Breast epithelium (tissue), 4 donors: ENCODE results near the gene FAM72D. TPM values are rescaled to one million over a fixed set of nuclear protein-coding genes. Genes with fewer than 3 reads are reported as not detected.
"Not testable (repeated sequence)": the region's sequence is repeated elsewhere in the genome, so short reads cannot be mapped to it uniquely, and the experiment has no call there.

Experiments used
- DNase-seq, 2 donors: peaks; one replicate each; pipeline ENCODE4 v3.0.0-alpha.2; 2019; ENCODE audit warnings: low spot score in 2 of 2
- H3K27ac ChIP-seq, 2 donors: fragments of 200-600 bp; sonication (generic) in 1 of 2; one replicate each; pipeline ENCODE4 v1.5.1; 2016 to 2019; ENCODE audit warnings: mild to moderate bottlenecking in 1 of 2
- H3K27me3 ChIP-seq, 2 donors: fragments of 200-600 bp; sonication (generic) in 1 of 2; one replicate each; pipeline versions ENCODE4 v1.5.1 to v1.6.0; 2017 to 2019; ENCODE audit warnings: control low read depth in 1 of 2, mild to moderate bottlenecking in 1 of 2
- H3K36me3 ChIP-seq: fragments of 200-600 bp; one replicate; pipeline ENCODE4 v1.5.1; 2019
- H3K4me1 ChIP-seq, 2 donors: fragments of 200-600 bp; sonication (generic); one replicate each; pipeline ENCODE4 v1.5.1; 2016 to 2019; ENCODE audit warnings: control low read depth in 1 of 2
- H3K4me3 ChIP-seq, 3 donors: fragments of 200-600 bp; sonication (generic); 1 replicate in 2 of 3; 2 replicates in 1 of 3; pipeline ENCODE4 v1.5.1; 2016 to 2019; ENCODE audit warnings: mild to moderate bottlenecking in 3 of 3, moderate library complexity in 2 of 3
- H3K9me3 ChIP-seq, 2 donors: fragments of 200-600 bp; sonication (generic) in 1 of 2; one replicate each; pipeline ENCODE4 v1.5.1; 2016 to 2019; ENCODE audit warnings: control low read depth in 1 of 2
- POLR2AphosphoS5 ChIP-seq, 3 donors: sonication (generic); formaldehyde crosslinking; IDR thresholded peaks; one replicate each; pipeline ENCODE4 v1.6.1; 2017; ENCODE audit warnings: antibody characterized with exemption in 3 of 3
- intact Hi-C: fragments of 100-400 bp; cut with DNase I; formaldehyde crosslinking; loops from one replicate; pipeline ENCODE4 v1.15.1; 2023; ENCODE audit warnings: low total_unique reads
- total RNA-seq, 3 donors: library from RNA; depleted of rRNA; stranded (reverse); fragments of >200 nt; gene quantifications; one replicate each; pipeline ENCODE4 v1.1.0, GENCODE V29; 2016

FAM72D gene
- total RNA-seq, 3 donors from 2014 or later = 0.32 TPM; not detected in 2

DNA sequence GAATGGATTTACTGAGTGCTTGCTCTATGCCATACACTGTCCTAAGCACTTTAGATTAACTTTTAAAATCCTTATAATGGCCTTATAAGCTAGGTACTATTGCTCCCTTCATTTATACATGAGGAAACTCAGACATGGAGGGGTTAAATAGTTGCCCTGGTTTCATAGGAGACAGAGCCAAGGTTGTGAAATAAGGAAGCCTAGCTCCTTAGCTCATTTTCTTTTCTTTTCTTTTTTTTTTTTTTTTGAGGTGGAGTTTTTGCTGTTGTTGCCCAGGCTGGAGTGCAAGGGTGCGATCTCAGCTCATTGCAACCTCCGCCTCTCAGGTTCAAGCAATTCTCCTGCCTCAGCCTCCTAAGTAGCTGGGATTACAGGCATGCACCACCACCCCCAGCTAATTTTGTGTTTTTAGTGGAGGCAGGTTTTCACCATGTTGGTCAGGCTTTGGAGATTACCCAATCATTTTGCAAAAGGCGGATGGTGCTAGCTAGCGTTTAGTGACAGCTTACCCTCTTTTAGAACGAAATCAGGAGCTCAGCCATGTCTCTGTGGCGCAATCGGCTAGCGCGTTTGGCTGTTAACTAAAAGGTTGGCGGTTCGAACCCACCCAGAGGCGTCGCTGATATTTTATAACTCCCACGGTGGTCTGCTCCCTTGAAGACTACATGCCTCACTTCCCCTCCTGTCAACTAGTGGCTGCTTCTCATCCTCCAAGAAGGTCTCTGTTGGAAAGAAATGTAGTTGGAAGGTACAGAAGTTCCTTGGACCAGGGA, 33.1 kb downstream of the FAM72D start:
- not testable (repeated sequence) for H3K36me3 ChIP-seq

DNA sequence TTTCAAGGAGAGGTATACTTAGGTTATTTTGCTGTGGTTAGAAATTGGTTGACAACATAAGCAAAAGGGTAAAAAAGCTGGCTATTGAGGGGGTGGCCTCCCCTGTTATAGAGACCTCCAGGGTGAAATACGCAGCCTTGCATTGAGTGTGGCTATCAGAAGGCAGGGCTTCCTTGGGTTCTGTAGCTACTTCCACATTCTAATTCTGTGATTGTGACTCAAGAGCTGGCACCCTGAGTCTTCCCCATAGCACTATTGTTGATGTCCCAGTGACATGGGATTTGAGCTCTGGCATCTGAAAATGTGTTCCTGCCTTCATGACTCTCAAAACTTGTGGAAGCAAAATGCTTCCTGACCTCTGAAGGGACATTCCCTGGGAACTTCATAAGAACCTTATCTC, 38.7 kb downstream of the FAM72D start:
- H3K27me3 ChIP-seq, intact Hi-C loops, H3K4me1 ChIP-seq, H3K36me3 ChIP-seq, DNase-seq, H3K4me3 ChIP-seq, H3K27ac ChIP-seq, H3K9me3 ChIP-seq: not testable (repeated sequence)

More for the DNA sequence above, 33.1 kb downstream of the FAM72D start:
- H3K4me3 ChIP-seq, intact Hi-C loops, H3K27me3 ChIP-seq, DNase-seq, H3K4me1 ChIP-seq, H3K9me3 ChIP-seq: not testable (repeated sequence)
- peak overlapping the region in 1 of 2 donors; percentile 55 for H3K27ac ChIP-seq
- peak in 1 of 3 donors; percentile 24 for TF ChIP-seq POLR2AphosphoS5 (IDR thresholded peaks at IDR 0.05)

DNA sequence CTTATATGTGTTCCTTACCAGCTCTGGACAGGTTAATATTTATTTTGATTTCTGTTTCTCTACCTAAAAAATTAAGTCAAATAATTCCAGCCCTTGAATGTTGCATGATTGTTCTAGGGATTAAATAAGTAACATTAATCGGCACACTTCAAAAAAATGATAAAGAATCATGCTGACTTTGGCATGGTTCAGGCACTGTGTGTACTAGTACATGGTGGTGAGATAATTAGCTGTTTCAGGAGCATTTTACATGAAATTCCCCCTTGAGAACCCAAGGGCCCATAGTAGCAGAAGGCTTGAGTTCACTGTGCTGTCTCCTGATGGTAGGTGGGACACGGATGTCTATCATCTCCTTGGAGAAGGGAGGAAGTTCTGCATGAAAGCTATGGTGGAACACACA, 44.8 kb downstream of the FAM72D start:
- H3K4me3 ChIP-seq, intact Hi-C loops, H3K36me3 ChIP-seq, H3K27ac ChIP-seq, DNase-seq, H3K27me3 ChIP-seq, H3K9me3 ChIP-seq, H3K4me1 ChIP-seq: not testable (repeated sequence)

DNA sequence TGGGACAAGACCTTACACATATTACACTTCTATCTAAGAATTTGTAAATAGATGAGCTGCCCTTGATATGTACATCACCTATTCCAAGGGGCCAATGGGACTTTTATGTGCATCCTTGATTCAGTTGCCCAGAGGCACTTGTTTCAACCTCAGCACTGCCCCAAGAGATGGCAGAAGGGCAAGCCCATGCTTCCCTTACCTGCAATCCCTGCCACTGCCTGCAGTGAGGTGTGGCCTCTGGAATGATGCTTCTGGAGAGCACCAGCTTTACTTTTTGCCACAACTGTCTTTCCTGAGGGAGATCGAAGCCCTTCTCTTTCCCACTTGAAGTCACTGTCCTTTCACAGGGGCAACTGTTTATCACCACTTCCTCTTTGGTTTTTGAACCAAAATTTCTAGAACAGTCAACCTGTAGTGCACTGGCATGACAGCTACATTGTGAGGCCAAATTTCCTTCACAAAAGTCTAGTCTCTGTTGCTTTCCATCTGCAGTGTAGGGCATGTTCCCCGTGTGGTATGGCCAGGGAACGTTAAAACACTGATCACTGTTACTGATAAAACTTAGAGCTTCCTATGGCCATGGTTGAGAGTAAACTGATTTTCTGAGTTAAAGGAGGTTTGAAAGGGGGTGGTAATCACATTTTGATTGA, 48.6 kb downstream of the FAM72D start:
- DNase-seq, H3K36me3 ChIP-seq, H3K27me3 ChIP-seq, H3K4me1 ChIP-seq, H3K27ac ChIP-seq, H3K9me3 ChIP-seq, intact Hi-C loops, H3K4me3 ChIP-seq: not testable (repeated sequence)

DNA sequence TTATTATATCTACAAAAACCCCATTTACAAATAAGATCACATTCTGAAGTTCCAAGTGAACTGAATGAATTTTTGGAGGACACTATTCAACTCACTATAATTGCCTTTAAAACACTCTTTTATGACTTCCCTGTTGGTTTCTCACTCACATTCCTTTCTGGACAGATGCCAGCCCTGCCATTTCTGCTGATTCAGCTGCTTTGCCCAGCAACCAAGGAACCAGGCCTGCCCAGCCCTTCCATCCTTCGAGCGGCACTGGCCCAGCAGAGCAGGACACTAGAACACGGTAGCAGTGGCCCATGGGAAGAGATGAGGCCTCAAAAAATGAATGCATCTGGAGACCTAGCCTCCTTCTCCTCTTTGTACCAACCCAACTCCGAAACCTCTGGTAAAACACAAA, 50.5 kb downstream of the FAM72D start:
- H3K27me3 ChIP-seq, H3K36me3 ChIP-seq, H3K4me1 ChIP-seq, H3K27ac ChIP-seq, H3K4me3 ChIP-seq, DNase-seq, intact Hi-C loops, H3K9me3 ChIP-seq: not testable (repeated sequence)

DNA sequence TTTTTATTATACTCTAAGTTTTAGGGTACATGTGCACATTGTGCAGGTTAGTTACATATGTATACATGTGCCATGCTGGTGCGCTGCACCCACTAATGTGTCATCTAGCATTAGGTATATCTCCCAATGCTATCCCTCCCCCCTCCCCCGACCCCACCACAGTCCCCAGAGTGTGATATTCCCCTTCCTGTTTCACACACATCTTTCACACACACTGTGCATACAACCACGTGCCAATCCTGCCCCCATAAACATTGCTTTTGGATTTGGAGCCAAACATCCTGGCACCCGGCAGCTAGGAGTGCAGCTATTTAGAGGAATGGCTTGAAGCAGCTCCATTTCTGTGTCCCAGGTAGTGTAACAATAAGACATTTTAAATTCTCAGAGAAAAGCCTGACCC, 51.4 kb downstream of the FAM72D start:
- DNase-seq, intact Hi-C loops, H3K4me1 ChIP-seq, H3K27me3 ChIP-seq, H3K9me3 ChIP-seq, H3K36me3 ChIP-seq, H3K4me3 ChIP-seq, H3K27ac ChIP-seq: not testable (repeated sequence)

DNA sequence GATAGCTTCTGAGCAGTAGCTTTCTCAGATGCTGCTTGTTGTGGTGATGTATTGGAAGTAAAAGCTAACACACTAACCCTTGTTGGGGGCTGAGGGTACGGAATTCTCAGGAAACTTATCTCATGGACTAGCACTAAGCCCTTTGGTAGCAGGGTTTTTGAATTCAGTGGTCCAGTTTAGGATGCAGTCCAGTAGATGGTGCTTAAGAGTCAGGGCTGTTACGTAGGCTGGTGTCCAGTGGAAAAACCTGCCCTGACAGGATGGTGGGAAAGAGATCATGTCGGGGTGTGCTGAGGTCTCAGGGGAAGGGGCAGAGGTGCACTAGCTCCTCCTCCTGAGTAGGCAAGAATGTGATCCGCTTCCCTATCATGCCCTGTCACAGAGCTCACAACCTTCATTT, 59.6 kb downstream of the FAM72D start:
- intact Hi-C loops, H3K27ac ChIP-seq, H3K4me1 ChIP-seq, DNase-seq, H3K4me3 ChIP-seq, H3K36me3 ChIP-seq, H3K9me3 ChIP-seq, H3K27me3 ChIP-seq: not testable (repeated sequence)

DNA sequence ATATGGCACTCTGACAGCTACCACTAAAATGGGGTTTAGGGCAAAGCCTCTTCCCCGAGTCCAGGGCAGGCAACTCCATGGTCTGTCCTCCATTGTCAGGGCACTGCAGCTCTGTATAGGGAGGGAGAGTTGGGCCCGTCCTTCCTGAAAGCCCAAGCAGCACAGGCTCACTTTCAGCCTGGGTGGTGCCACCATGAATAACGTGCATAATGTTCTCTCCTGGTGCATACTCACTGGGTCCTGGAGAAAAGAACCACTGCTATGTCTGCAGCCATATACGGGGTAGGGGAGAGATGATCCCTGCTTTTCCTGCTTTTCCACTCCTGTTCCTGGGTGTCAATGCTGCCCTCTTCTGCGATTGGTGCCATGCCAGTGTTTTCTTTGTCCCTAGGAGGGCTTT, 60.1 kb downstream of the FAM72D start:
- H3K9me3 ChIP-seq, H3K4me3 ChIP-seq, H3K4me1 ChIP-seq, H3K27ac ChIP-seq, H3K36me3 ChIP-seq, H3K27me3 ChIP-seq, intact Hi-C loops, DNase-seq: not testable (repeated sequence)

DNA sequence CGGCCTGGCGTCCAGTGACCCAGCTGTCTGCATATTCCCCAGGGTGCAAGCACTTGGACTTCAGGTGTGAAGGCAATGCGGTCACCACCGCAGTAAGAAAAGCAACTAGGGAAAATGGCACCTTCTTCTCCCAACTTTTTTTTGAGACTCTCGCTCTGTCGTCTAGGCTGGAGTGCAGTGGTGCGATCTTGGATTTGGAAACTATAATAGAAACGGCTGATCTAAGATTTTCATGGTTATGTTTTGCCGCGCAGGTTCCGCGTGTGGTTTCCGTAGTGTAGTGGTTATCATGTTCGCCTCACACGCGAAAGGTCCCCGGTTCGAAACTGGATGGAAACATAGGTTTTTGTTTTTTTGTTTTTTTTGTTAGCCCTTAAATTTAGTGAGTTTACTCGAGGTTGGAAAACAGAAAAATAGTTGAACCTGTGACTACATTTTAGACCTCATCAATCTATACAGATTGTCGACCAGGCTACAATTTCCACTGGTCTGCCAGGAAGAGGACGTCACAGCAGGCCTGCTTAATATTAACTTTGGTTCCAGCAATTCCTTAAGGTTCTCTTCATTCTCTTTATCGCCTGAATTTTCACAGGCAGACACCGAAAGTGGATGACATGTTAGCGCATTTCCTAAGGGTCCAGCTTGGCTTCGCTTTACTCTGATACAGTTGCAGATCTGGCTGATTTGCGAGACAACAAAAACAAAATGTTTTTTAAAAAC, 61.3 kb downstream of the FAM72D start:
- intact Hi-C loops, H3K9me3 ChIP-seq, H3K27me3 ChIP-seq, DNase-seq, H3K27ac ChIP-seq, H3K4me1 ChIP-seq, H3K36me3 ChIP-seq: not testable (repeated sequence)
- peak overlapping the region in 2 of 3 donors; percentile 9 to 29 for H3K4me3 ChIP-seq

DNA sequence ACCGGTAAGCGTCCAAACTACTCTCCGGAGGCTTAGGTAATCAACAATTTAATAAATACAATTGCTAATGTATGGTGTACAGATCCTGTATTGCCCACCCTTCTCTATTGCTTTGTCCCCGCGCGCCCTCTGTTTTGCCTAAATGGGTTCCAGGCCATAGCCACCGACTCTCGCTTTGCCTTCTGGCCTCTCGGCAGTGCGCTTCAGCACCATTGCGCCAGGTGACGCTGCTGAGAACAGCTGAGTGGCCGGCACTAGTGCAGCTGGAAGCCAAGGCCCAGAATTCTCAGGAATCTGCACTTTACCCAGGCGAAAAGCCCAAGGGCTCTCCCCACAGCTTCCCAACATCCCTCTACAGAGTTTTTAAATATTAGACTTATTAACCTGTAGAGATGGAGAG, 61.9 kb downstream of the FAM72D start:
- H3K4me3 ChIP-seq, H3K36me3 ChIP-seq, H3K27ac ChIP-seq, H3K9me3 ChIP-seq, DNase-seq, H3K27me3 ChIP-seq, H3K4me1 ChIP-seq, intact Hi-C loops: not testable (repeated sequence)

DNA sequence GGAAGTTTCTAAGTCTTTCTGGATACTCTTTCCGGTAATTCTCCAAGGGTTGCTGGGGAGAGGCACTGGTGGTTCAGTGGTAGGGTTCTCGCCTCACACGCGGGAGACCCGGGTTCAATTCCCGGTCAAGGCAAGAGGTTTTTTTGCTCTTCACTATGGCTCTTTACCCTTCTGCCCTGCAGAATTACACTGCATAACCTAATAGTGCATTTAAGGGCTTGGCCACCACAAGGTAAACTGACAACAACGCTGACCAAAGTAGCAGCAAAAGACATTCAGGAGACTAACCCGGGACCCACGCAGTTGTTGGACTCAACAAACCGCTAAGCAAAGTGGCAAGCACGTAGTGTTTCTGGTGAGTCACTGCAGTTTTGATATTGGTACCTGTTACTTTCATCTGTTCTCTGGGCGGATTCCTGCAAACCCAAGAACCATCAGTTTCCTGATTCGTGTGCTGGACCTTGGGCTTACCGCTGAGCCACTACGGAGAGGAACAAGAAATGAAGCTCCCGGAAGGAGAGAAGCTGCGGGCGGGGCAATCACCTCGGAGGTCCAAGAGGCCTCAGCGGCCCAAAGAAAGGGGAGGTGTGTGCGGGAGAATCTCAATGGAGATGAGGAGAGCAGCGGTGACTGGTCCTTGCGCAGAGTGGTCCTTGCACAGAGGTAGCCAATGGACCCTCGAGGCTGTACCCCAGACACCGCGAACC, 65.4 kb downstream of the FAM72D start:
- H3K36me3 ChIP-seq, H3K27me3 ChIP-seq, H3K27ac ChIP-seq, DNase-seq, H3K9me3 ChIP-seq, H3K4me1 ChIP-seq, intact Hi-C loops, H3K4me3 ChIP-seq: not testable (repeated sequence)
